Stimulated activated CD4-positive, alpha-beta T cell treated with anti-CD3 and anti-CD28 coated beads, TNF-alpha, amount 100 ng/mL, for 24 hours (primary cell): ENCODE data around the gene LILRB5.
"Not testable (repeated sequence)": the region's sequence is repeated elsewhere in the genome, so short reads cannot be mapped to it uniquely, and the experiment has no call there.

Experiments
- DNase-seq, 3 experiments: peaks; one replicate each; pipeline ENCODE4 v3.0.0-alpha.2; 2020; ENCODE audit warnings: low read depth in 3 of 3

Gene LILRB5

GRCh38 chr19:54277111-54277615 lies 20.1 kb upstream of the LILRB5 start:
- not testable (repeated sequence) for DNase-seq

GRCh38 chr19:54275951-54276350 lies 18.9 kb upstream of the LILRB5 start:
- DNase-seq, result no peak

- not testable (repeated sequence) for DNase-seq
Measured at GRCh38 chr19:54274516-54274915, 17.4 kb upstream of the LILRB5 start.

GRCh38 chr19:54273821-54274220 lies 16.7 kb upstream of the LILRB5 start:
- DNase-seq, result no peak

GRCh38 chr19:54272181-54272580 lies 15.1 kb upstream of the LILRB5 start:
- DNase-seq, result not testable (repeated sequence)

GRCh38 chr19:54271587-54271986 lies 14.5 kb upstream of the LILRB5 start:
- DNase-seq, result not testable (repeated sequence)

GRCh38 chr19:54271106-54271505 lies 14.0 kb upstream of the LILRB5 start:
- no peak for DNase-seq

- DNase-seq, result no peak
Measured at GRCh38 chr19:54268936-54269335, 11.9 kb upstream of the LILRB5 start.

- DNase-seq, result peak; percentile 45 to 76 (median 47)
Measured at GRCh38 chr19:54266133-54266532, 9.1 kb upstream of the LILRB5 start.

GRCh38 chr19:54262470-54262869 lies 5.4 kb upstream of the LILRB5 start:
- no peak for DNase-seq

- no peak for DNase-seq
Measured at GRCh38 chr19:54262066-54262465, 5.0 kb upstream of the LILRB5 start.

GRCh38 chr19:54256250-54257115 lies 590 bp downstream of the LILRB5 start:
- DNase-seq, result no peak

- DNase-seq, result no peak
Measured at GRCh38 chr19:54255105-54255775, 1.8 kb downstream of the LILRB5 start.

GRCh38 chr19:54254195-54254906 lies 2.7 kb downstream of the LILRB5 start:
- no peak for DNase-seq

GRCh38 chr19:54253331-54254194 lies 3.5 kb downstream of the LILRB5 start:
- no peak for DNase-seq

- DNase-seq, result no peak
Measured at GRCh38 chr19:54252845-54253244, 4.2 kb downstream of the LILRB5 start.

GRCh38 chr19:54252243-54252642 lies 4.8 kb downstream of the LILRB5 start:
- DNase-seq, result no peak

- DNase-seq, result peak; percentile 5 to 43 (median 12)
Measured at GRCh38 chr19:54248016-54248601, 9.0 kb downstream of the LILRB5 start.

GRCh38 chr19:54247106-54247930 lies 9.8 kb downstream of the LILRB5 start:
- no peak for DNase-seq

- no peak for DNase-seq
Measured at GRCh38 chr19:54245936-54246335, 11.1 kb downstream of the LILRB5 start.
